ENCODE results near the gene HDAC9.

- TF ChIP-seq, protein P1, sequence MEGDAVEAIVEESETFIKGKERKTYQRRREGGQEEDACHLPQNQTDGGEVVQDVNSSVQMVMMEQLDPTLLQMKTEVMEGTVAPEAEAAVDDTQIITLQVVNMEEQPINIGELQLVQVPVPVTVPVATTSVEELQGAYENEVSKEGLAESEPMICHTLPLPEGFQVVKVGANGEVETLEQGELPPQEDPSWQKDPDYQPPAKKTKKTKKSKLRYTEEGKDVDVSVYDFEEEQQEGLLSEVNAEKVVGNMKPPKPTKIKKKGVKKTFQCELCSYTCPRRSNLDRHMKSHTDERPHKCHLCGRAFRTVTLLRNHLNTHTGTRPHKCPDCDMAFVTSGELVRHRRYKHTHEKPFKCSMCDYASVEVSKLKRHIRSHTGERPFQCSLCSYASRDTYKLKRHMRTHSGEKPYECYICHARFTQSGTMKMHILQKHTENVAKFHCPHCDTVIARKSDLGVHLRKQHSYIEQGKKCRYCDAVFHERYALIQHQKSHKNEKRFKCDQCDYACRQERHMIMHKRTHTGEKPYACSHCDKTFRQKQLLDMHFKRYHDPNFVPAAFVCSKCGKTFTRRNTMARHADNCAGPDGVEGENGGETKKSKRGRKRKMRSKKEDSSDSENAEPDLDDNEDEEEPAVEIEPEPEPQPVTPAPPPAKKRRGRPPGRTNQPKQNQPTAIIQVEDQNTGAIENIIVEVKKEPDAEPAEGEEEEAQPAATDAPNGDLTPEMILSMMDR (IDR thresholded peaks at IDR 0.05; ENCODE audit: insufficient read depth, low read depth, low read length) = no peak
- no peak for TF ChIP-seq EZH2 (IDR thresholded peaks at IDR 0.05; ENCODE audit: insufficient read depth, low read length)
Observed at GRCh38 chr7:18481776-18482175, 13.8 kb upstream of the HDAC9 start.

Measured in astrocyte (in vitro differentiated cells and primary cell).